Testis (tissue), 2 donors: ENCODE data around the gene WDR13.

ENCODE experiments used
- POLR2A ChIP-seq: fragments of 450-650 bp; IDR thresholded peaks from one replicate; pipeline ENCODE4 v1.6.1; 2017; ENCODE audit warnings: antibody characterized with exemption, mild to moderate bottlenecking, moderate library complexity
- TF ChIP-seq, protein P1 (sequence below), 3 experiments: fragments of 450-650 bp in 2 of 3; fragments of 200-600 bp in 1 of 3; sonication (generic) in 1 of 3; IDR thresholded peaks; one replicate each; pipeline ENCODE4 v1.5.1; 2016 to 2019; ENCODE audit warnings: antibody characterized with exemption in 3 of 3, mild to moderate bottlenecking in 2 of 3, moderate library complexity in 1 of 3

GRCh38 chrX:48595929-48596328 lies 1.4 kb upstream of the WDR13 start:
- TF ChIP-seq, protein P1, sequence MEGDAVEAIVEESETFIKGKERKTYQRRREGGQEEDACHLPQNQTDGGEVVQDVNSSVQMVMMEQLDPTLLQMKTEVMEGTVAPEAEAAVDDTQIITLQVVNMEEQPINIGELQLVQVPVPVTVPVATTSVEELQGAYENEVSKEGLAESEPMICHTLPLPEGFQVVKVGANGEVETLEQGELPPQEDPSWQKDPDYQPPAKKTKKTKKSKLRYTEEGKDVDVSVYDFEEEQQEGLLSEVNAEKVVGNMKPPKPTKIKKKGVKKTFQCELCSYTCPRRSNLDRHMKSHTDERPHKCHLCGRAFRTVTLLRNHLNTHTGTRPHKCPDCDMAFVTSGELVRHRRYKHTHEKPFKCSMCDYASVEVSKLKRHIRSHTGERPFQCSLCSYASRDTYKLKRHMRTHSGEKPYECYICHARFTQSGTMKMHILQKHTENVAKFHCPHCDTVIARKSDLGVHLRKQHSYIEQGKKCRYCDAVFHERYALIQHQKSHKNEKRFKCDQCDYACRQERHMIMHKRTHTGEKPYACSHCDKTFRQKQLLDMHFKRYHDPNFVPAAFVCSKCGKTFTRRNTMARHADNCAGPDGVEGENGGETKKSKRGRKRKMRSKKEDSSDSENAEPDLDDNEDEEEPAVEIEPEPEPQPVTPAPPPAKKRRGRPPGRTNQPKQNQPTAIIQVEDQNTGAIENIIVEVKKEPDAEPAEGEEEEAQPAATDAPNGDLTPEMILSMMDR (IDR thresholded peaks at IDR 0.05), result no peak
- TF ChIP-seq POLR2A, result no peak
